Mucosa of rectum (tissue), 2 donors: ENCODE data around the gene OR4K13.

Source experiments
- H3K27ac ChIP-seq, 2 donors: one replicate each; pipeline ENCODE4 v1.7.0; 2013; ENCODE audit warnings: inconsistent platforms in 2 of 2, low read depth in 2 of 2, low read length in 2 of 2
- H3K27me3 ChIP-seq, 2 donors: one replicate each; pipeline ENCODE4 v1.7.0; 2013; ENCODE audit warnings: low read length in 2 of 2; ENCODE audit not compliant: control insufficient read depth in 2 of 2, insufficient read depth in 2 of 2
- H3K36me3 ChIP-seq, 2 donors: one replicate each; pipeline ENCODE4 v1.7.0; 2013; ENCODE audit warnings: low read length in 2 of 2; ENCODE audit not compliant: control insufficient read depth in 2 of 2, insufficient read depth in 2 of 2
- H3K4me1 ChIP-seq, 2 donors: one replicate each; pipeline ENCODE4 v1.7.0; 2013; ENCODE audit warnings: low read length in 2 of 2, mild to moderate bottlenecking in 1 of 2; ENCODE audit not compliant: control insufficient read depth in 2 of 2, insufficient read depth in 2 of 2
- H3K4me3 ChIP-seq, 2 donors: one replicate each; pipeline ENCODE4 v1.7.0; 2013; ENCODE audit warnings: low read length in 2 of 2
- H3K9ac ChIP-seq, 2 donors: one replicate each; pipeline ENCODE4 v1.7.0; 2013; ENCODE audit warnings: low read length in 2 of 2, low read depth in 1 of 2, mild to moderate bottlenecking in 1 of 2
- H3K9me3 ChIP-seq, 2 donors: one replicate each; pipeline ENCODE4 v1.7.0; 2013; ENCODE audit warnings: low read length in 2 of 2; ENCODE audit not compliant: control insufficient read depth in 2 of 2
- donor health status: healthy.
- donor health status: Normal muscosa, but diverticular disease.

Gene OR4K13

GRCh38 chr14:20035938-20036337, at the start of gene OR4K13:
Gene OR4K13 (minus strand): TSS chr14:20036038. CDS start chr14:20034758, 1,280 bp downstream.
- Histone ChIP-seq H3K27me3 (no peaks in the 10 kb centered on the region), H3K27ac (no peak within 1 kb of the TSS), H3K36me3 (no peaks in the 10 kb centered on the region), H3K4me3 (no peak within 1 kb of the TSS), H3K9ac (no peak within 1 kb of the TSS), H3K4me1 (no peaks in the 10 kb centered on the region), H3K9me3 (no peaks in the 10 kb centered on the region)

DNA sequence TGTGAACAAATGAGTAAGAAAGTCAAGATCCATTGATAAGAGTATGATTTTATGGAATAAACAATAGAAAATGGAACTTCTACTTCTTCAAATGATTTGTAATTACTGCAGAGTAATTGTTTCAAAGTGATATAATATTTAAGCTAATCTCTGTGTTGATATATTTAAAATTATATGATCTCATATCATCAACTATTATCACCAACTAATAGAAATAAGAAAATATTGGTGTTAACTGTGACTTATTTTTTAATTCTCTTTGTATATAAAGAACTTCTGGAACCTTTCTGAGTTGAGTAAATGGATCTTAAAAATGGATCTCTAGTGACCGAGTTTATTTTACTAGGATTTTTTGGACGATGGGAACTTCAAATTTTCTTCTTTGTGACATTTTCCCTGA, 23.9 kb upstream of the OR4K13 start, which contains the start of gene OR4L1:
OR4L1 (plus strand) TSS at position 301 of the 400 bp plus-strand sequence; CDS start at position 301, 0 bp downstream.
- H3K4me1 ChIP-seq, result no peaks in the 10 kb centered on the region
- H3K27ac ChIP-seq, result no peak within 1 kb of the TSS
- H3K9me3 ChIP-seq, result peaks cover 0 to 3% of the 10 kb centered on the region in 2 donors
- H3K27me3 ChIP-seq, result no peaks in the 10 kb centered on the region
- H3K36me3 ChIP-seq, result no peaks in the 10 kb centered on the region
- no peak within 1 kb of the TSS for H3K4me3 ChIP-seq
- H3K9ac ChIP-seq, result no peak within 1 kb of the TSS

GRCh38 chr14:20048202-20048601, 12.4 kb upstream of the OR4K13 start:
- Histone ChIP-seq H3K4me1 (no peaks in the 10 kb centered on the region), H3K36me3 (no peaks in the 10 kb centered on the region), H3K27me3 (no peaks in the 10 kb centered on the region), H3K9me3 (peaks cover 2 to 3% of the 10 kb centered on the region in 2 donors), H3K27ac (no peak overlapping the region), H3K9ac (no peak overlapping the region), H3K4me3 (no peak overlapping the region)

DNA sequence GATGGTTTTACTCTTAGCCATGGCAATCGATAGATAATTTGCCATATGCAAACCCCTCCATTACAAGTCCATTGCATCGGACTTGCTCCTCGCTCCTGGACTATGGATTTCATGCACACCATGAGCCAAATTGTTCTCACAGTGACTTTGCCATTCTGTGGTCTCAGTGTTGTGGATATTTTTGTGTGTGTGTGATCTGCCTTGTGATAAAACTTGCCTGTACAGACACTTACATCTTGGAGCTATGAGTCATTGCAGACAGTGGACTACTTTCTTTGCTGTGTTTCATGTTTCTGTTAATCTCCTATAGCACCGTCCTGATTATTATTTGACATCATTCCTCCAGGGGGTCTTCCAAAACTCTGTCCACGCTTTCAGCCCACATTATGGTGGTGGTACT, 8.4 kb upstream of the OR4K13 start:
- Histone ChIP-seq H3K4me3 (no peak overlapping the region), H3K36me3 (no peaks in the 10 kb centered on the region), H3K4me1 (no peaks in the 10 kb centered on the region), H3K27ac (no peak overlapping the region), H3K9ac (no peak overlapping the region), H3K27me3 (no peaks in the 10 kb centered on the region), H3K9me3 (peaks cover 0 to 3% of the 10 kb centered on the region in 2 donors)

- H3K27ac ChIP-seq, result no peak overlapping the region
- H3K27me3 ChIP-seq, result no peaks in the 10 kb centered on the region
- H3K4me3 ChIP-seq, result no peak overlapping the region
- H3K9ac ChIP-seq, result no peak overlapping the region
- H3K4me1 ChIP-seq, result no peaks in the 10 kb centered on the region
- H3K9me3 ChIP-seq, result no peaks in the 10 kb centered on the region
- H3K36me3 ChIP-seq, result no peaks in the 10 kb centered on the region
Measured at GRCh38 chr14:20035449-20035848, 389 bp downstream of the OR4K13 start.

DNA sequence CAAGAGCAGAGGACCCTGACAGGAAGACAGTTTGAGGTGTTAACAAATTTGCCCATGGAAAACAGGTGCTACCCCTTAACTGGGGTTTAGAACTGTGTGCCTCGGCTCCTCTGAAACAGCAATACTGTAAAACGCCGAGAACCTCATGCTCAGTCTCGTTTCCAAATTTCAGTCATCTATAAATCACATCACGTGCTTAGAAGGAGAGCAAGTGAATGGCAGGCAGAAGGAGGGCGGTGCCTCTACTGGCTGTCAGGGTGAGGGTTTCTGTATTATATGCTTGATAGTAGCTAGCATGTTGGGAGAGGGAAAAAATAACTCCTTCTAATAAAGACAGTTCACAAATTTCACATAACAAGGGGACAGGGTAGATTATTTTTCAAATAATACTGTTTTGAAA, 4.8 kb downstream of the OR4K13 start:
- Histone ChIP-seq H3K27me3 (no peaks in the 10 kb centered on the region), H3K27ac (no peak overlapping the region), H3K4me3 (no peak overlapping the region), H3K9me3 (no peaks in the 10 kb centered on the region), H3K9ac (no peak overlapping the region), H3K36me3 (no peaks in the 10 kb centered on the region), H3K4me1 (no peaks in the 10 kb centered on the region)

- peaks cover 3 to 4% of the 10 kb centered on the region in 2 donors for H3K9me3 ChIP-seq
- H3K4me3 ChIP-seq, result no peak within 1 kb of the TSS
- no peaks in the 10 kb centered on the region for H3K4me1 ChIP-seq
- H3K27me3 ChIP-seq, result no peaks in the 10 kb centered on the region
- H3K27ac ChIP-seq, result no peak within 1 kb of the TSS
- no peaks in the 10 kb centered on the region for H3K36me3 ChIP-seq
- H3K9ac ChIP-seq, result no peak within 1 kb of the TSS
Measured at GRCh38 chr14:20019257-20019865, 16.5 kb downstream of the OR4K13 start, which contains the start of gene OR4K14. Gene OR4K14 (minus strand): TSS chr14:20019307. CDS start chr14:20015193, 4,114 bp downstream.

DNA sequence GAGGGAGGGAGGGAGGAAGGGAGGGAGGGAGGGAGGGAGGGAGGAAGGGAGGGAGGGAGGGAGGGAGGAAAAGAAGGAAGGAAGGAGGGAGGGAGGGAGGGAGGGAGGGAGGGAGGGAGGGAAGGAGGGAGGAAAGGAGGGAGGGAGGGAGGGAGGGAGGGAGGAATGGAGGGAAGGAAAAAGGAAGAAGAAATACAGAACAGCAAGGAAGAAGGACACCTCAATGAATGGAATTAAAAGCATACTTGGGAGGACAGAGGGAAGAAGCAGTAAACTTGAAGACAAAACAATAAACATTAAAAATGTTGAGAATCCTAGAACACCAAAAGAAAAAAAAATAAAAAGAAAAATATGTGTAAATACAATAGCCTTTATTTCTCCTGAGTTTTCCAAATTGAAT, 27.7 kb downstream of the OR4K13 start:
- Histone ChIP-seq H3K4me1 (no peaks in the 10 kb centered on the region), H3K27me3 (no peaks in the 10 kb centered on the region)

DNA sequence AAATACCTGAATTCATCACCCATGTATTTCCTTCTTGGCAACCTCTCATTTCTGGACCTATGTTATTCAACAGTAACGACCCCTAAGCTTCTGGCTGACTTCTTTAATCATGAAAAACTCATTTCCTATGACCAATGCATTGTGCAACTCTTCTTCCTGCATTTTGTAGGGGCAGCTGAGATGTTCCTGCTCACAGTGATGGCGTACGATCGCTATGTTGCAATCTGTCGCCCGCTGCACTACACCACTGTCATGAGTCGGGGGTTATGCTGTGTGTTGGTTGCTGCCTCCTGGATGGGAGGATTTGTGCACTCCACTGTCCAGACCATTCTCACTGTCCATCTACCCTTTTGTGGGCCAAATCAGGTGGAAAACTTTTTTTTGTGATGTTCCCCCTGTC, 33.5 kb downstream of the OR4K13 start:
- no peaks in the 10 kb centered on the region for H3K36me3 ChIP-seq
- H3K4me1 ChIP-seq, result no peaks in the 10 kb centered on the region
- H3K27ac ChIP-seq, result no peak overlapping the region
- H3K9me3 ChIP-seq, result peaks cover 0 to 2% of the 10 kb centered on the region in 2 donors
- no peak overlapping the region for H3K4me3 ChIP-seq
- no peak overlapping the region for H3K9ac ChIP-seq
- H3K27me3 ChIP-seq, result no peaks in the 10 kb centered on the region

More for the DNA sequence above, 27.7 kb downstream of the OR4K13 start:
- H3K27ac ChIP-seq, result no peak overlapping the region
- no peak overlapping the region for H3K9ac ChIP-seq
- no peak overlapping the region for H3K4me3 ChIP-seq
- H3K9me3 ChIP-seq, result no peaks in the 10 kb centered on the region
- H3K36me3 ChIP-seq, result no peaks in the 10 kb centered on the region

GRCh38 chr14:20001863-20002262, 34.0 kb downstream of the OR4K13 start, which contains the start of gene OR4Q2:
Gene OR4Q2 (plus strand): TSS chr14:20002163.
- Histone ChIP-seq H3K27me3 (no peaks in the 10 kb centered on the region), H3K9ac (no peak within 1 kb of the TSS), H3K4me1 (no peaks in the 10 kb centered on the region), H3K27ac (no peak within 1 kb of the TSS), H3K4me3 (no peak within 1 kb of the TSS), H3K36me3 (no peaks in the 10 kb centered on the region), H3K9me3 (peaks cover 0 to 2% of the 10 kb centered on the region in 2 donors)
